ENCODE data around the gene ICA1.

Gene ICA1

DNA sequence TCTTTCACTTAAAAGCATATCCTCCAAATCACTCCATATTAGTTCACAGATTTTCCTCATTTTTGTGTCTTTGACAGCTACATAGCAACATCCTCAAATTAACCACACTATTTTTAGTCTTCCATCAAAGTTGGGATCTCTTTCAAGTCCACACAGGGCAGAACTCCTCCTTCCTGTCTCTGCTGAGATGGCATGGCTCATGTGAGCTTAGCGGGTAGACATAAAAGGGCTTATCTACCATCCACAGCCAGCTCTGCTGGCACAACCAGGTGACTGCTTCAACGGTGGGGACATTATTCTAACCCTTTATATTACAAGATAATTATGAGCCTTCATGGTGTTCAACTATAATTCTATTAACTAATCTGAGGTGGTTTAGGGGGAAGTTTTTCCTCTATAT is 35.5 kb downstream of the ICA1 start:
- TF ChIP-seq, protein P1, sequence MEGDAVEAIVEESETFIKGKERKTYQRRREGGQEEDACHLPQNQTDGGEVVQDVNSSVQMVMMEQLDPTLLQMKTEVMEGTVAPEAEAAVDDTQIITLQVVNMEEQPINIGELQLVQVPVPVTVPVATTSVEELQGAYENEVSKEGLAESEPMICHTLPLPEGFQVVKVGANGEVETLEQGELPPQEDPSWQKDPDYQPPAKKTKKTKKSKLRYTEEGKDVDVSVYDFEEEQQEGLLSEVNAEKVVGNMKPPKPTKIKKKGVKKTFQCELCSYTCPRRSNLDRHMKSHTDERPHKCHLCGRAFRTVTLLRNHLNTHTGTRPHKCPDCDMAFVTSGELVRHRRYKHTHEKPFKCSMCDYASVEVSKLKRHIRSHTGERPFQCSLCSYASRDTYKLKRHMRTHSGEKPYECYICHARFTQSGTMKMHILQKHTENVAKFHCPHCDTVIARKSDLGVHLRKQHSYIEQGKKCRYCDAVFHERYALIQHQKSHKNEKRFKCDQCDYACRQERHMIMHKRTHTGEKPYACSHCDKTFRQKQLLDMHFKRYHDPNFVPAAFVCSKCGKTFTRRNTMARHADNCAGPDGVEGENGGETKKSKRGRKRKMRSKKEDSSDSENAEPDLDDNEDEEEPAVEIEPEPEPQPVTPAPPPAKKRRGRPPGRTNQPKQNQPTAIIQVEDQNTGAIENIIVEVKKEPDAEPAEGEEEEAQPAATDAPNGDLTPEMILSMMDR (conservative IDR thresholded peaks at IDR 0.05; ENCODE audit: low read depth, low read length) = no peak
- DNase-seq (ENCODE audit: low read depth) = no peak
- H3K4me3 ChIP-seq (ENCODE audit: low read depth, low read length) = no peak overlapping the region

DNA sequence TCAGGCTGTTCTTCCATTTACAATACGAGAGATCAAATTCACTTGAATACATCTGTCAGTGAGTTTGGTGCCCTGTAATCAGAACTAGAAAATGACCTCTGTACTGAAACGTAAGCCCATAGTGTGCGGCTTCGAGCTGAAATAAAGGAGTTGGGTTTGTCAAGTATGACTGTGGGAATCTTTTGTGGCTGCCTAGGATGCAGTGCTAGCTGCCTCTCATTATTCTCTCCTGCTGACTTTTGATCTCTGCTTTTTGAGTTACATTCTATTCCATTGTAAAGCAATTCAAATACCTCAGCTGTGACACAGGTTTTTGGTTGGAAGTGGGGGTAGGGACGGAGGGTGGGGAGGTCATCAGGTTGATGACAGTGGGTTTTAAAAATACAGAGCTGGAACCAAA is 40.4 kb downstream of the ICA1 start:
- TF ChIP-seq, protein P1 (conservative IDR thresholded peaks at IDR 0.05; ENCODE audit: low read depth, low read length) = no peak
- no peak overlapping the region for H3K4me3 ChIP-seq (ENCODE audit: low read depth, low read length)
- DNase-seq (ENCODE audit: low read depth) = no peak

DNA sequence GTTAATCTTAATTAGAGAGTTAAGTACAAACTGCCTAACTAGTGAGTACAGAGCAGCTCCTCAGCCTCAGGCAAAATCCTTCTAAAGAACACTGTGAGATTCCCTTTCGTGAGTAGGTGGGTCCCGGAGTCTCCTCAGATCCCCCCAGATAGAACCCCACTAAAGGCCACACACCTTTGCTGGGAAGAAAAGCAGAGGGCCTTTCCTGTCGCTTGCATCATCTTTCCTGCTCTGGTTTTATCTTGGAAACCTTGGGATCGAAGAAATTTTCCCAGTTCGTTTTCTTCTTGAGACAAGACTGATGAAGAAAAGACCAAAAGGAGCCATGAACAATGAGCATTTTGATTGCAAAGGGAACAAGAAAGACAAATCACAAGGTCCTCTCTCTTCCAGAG is 40.9 kb downstream of the ICA1 start:
- TF ChIP-seq, protein P1 (conservative IDR thresholded peaks at IDR 0.05; ENCODE audit: low read depth, low read length) = no peak
- no peak overlapping the region for H3K4me3 ChIP-seq (ENCODE audit: low read depth, low read length)

DNA sequence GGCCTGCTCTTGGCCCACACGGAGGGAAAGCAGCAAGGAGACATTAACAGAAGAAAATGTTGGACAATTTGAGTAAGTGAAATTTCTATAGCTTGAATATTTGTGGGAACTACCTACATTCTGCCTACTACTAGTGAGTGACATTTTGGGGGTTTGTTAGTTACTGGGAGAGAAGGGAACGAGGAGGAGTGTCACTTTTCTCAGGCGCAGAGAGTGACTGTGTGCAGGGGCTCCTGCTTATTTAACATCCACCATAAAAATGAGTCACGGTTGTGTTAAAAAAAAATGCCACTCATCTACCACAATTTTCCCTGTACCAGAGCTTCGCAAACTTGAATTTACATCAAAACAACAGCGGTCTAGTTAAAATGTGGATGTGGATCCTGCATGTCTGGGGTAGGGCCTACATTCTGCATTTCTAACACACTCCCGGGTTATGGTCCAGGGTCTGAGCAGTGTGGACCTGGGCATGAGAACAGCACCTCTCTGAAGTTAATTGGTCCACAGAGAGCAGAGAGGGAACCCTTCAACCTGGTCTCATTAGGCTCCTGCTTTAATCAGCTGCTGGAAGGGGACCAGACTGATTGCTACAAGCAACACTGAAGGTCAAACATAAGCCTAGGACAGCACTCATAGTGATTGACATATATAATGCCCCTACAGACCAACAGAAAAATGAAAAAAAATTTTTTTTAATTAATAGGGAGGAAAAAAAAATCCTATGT is 41.4 kb downstream of the ICA1 start:
- DNase-seq (ENCODE audit: low read depth) = no peak
- TF ChIP-seq, protein P1 (conservative IDR thresholded peaks at IDR 0.05; ENCODE audit: low read depth, low read length) = no peak

More for the DNA sequence above, 40.9 kb downstream of the ICA1 start:
- no peak for DNase-seq (ENCODE audit: low read depth)

DNA sequence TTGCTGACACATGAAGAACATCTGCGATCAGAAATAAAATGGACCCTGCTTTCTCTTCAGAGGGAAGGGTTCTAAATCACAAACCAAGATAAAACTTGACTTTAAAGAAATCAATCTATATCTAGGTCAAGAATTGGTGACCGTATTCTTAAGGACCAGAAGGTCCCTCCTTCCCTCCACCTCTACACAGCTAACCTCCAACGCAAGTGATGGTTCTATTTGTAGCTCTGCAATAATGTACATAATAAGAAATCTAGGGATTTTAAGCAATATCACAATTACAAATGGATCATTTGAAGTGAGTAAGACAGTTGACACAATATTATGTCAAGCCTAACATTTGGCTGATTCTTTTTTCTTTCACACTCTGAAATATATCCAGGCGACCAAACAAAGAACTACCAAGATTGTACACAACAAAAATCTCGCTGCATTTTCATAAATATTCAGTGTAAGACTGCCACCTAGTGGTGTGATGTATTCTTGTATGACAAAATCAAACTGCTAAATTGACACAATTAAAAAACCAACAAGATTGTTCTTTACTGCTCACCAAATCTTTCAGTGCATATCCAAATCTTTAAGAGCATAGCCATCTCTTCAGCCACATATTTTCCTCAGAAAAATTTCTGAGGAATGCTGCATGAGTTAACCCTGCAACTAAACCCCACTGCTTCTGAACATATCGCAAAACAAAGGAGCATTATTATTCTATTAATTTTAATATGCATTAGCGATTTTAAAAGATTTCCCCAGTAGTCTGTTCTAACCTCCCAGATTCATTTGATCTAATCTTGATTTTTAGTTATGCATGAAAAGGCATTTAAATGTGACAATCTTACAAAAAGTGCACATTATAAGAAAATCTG is 44.5 kb downstream of the ICA1 start:
- peak; percentile 87 for DNase-seq (ENCODE audit: low read depth)
- TF ChIP-seq, protein P1 (conservative IDR thresholded peaks at IDR 0.05; ENCODE audit: low read depth, low read length) = peak; percentile 53
- no peak overlapping the region for H3K4me3 ChIP-seq (ENCODE audit: low read depth, low read length)

More for the DNA sequence above, 41.4 kb downstream of the ICA1 start:
- H3K4me3 ChIP-seq (ENCODE audit: low read depth, low read length) = no peak overlapping the region

DNA sequence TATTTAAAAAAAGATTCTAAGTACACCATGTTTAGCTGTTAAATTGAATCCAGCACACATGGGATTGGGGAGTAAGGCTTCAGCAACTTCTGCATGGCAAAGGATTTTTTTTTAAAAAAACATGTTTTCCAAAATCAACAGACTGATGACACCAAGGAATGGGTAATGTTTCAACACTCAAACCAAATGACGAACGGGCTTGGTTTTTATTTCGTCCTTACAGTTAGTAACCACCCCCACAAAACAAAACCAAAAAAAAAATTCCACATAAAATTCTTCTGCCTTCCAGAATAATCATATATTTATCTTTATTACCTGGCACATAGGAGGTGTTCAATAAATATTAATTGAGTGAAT is 45.7 kb downstream of the ICA1 start:
- no peak for DNase-seq (ENCODE audit: low read depth)
- TF ChIP-seq, protein P1 (conservative IDR thresholded peaks at IDR 0.05; ENCODE audit: low read depth, low read length) = no peak
- no peak overlapping the region for H3K4me3 ChIP-seq (ENCODE audit: low read depth, low read length)

All from choroid plexus epithelial cell (primary cell).